ENCODE results near the gene CD84.
"Not testable (repeated sequence)": the region's sequence is repeated elsewhere in the genome, so short reads cannot be mapped to it uniquely, and the experiment has no call there.

The CD84 gene, protein sequence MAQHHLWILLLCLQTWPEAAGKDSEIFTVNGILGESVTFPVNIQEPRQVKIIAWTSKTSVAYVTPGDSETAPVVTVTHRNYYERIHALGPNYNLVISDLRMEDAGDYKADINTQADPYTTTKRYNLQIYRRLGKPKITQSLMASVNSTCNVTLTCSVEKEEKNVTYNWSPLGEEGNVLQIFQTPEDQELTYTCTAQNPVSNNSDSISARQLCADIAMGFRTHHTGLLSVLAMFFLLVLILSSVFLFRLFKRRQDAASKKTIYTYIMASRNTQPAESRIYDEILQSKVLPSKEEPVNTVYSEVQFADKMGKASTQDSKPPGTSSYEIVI

DNA sequence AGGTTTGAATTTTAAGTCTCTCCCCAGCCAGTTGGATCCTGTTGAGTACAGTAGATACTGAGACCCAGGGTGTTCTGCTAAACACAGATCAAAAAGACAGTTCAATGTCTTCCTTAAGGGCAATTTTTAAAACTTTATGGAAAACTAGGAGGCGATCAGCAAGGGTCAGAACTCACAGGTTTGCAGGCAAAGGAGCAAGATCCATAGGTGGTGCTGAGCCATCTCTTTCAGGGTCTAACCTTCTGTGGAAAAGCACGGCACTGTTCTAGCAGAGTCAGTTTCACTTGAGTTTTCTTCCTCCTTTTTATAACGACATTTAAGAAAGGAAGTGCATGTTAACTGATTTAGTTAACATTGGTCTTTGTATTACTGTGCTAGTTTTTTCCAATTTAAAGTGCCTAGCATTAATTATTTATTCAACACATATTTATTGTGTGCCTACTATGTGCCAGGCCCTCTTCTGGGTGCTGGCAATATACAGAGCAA is at the start of gene CD84:
Gene CD84, minus strand, starts transcription at position 281 of the 486 bp plus-strand sequence. Its CDS starts 59 bp downstream, at position 222.
- no peak for DNase-seq

- DNase-seq: no peak
Observed at GRCh38 chr1:160628799-160629263, 49.5 kb upstream of the CD84 start.

GRCh38 chr1:160627677-160628289 is 48.5 kb upstream of the CD84 start:
- DNase-seq: not testable (repeated sequence)

DNA sequence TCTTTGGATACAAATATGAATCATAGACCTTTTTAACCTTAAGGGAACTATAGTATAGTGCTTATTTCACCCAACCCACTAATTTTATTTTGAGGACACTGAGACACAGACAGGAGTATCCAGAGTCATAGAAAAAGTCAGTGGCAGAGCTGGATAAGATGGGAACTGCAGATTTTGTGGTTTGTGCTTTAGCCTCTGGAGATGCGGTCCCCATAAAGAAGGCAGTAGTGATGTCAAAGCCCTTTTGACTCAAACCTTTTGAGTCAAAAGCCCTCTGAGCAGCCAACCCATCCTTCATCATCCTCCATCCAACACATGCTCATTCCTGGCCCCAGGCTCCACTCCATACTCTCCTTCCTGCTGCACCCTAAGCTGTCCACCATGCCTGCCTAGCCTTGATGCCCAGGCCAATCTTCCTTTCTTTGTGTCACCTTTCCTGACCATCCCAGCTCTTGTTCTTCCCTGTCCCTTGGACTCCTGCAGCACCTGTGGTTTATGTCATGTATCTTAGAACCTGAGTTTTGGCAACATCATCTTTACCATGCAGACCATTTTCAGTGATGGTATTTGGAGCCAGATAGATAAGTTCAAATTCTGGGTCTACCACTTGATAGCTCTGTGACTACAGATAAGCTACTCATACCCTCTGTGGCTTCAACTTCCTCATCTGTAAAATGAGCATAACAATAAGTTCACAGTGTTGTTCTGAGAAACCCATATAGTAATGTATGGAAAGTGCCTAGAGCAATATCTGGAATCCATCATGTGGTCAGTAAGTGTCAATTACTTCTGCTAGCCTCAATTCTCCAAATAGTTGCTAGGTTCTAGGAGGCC is 47.4 kb upstream of the CD84 start:
- no peak for DNase-seq

DNA sequence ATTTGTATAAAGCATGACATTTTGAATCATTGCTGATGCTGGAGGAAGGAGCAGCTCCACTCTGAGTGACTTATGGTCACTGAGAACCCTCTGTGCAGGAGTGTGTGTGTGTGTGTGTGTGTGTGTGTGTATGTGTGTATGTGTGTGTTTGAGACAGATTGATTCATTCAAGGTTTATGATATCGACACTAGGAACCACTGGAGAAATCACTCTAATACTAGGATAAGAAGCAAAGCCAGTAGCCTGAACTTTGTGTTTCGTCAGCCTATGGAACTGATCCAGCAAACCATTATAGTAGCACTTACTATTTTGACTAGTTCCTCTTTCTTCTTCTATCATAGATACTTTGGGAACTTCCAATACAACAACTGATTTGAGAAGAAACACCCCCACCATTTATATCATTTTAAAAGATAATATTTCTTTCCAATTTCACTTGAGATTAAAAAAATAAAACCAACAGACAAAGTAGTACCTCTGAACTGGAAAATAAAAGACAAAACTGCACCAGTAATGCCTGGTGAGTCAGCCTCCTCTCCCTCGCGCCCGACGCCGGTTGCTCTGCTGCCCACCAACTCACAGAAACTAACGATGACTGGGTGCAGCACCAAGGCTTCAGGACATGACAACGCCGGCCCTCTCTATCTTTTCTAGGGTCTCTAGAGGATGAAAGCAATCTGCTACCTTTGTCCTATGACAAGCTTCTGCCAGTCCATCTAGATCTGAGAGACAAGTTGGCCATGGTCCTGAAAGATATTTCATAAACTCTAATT is 46.6 kb upstream of the CD84 start:
- no peak for DNase-seq

DNA sequence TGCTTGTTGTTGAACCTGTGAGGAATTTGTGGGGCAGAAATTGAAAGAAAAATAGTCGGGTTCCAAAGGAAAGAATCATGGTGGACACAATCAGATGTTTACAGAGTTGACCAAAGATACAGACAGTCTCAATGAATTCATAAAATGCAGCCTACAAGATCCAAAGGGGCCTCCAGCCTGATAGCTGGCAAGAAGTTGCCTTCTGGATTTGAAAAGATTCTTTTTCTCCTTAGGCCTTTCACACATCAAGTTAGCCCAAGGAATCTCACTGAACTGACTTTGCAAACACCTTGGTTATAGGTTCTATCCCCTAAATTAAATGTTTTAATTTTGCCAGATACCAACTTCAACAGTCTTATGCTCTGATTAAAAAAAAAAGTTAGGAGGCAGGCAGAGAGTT is 46.0 kb upstream of the CD84 start:
- DNase-seq: no peak

- DNase-seq: no peak
Observed at GRCh38 chr1:160624464-160624863, 45.2 kb upstream of the CD84 start.

- DNase-seq: no peak
Observed at GRCh38 chr1:160623862-160624261, 44.6 kb upstream of the CD84 start.

DNA sequence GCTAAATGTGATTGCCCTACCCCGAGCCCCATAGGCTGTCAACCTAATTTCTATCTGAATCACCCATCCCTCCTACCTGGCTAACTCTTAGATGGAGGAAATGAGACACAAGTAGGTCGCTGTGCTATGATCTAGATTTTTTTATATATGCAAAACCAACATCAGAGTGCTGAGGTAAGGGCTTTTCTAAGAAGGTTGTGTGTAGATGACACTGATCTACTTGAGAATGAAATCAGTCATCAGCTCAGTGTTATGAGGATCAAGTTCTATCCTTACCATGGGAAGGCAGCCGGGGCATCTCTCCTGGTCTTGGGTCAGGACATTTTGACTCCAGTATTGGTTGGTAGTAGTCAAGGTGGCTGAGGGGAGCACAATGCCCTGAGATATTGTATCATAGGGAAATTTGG is 43.9 kb upstream of the CD84 start:
- DNase-seq: no peak

- no peak for DNase-seq
Observed at GRCh38 chr1:160622501-160623226, 43.4 kb upstream of the CD84 start.

DNA sequence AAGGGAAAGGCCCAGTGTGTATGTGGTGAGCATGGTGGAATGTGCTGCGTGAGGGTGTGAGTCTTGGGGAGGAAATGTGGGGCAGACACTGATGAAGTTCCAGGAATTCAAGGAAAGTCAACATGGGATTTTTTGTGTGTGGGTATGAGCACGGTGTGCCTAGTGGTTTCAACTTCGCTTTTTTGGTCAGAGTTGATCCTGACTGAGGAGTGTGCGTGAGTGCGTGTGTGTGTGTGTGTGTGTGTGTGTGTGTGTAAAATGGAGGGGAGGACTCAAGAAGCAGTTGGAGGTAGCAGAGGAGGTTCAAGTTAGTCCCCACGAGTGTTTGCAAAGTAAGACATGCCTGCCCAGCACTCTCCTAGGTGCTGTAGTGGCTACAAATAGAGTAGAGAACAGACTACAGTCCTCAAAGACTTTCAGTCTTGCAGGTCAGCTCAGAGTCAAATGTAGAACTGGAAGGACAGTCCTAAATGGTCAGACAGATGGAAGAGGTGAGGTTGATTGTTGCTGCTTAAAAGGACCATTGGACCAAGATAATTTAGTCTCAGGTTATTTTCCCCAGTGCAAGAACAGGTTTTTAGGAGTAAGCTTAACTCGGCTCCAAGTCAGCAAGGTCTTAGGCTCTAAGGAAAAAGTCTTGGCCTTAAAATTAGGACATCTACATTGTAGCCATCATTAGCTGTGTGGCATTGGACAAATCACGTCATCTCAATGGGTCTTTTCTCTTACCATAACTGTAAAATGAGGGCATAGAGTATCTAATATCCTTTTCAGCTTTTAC is 42.5 kb upstream of the CD84 start:
- DNase-seq: no peak

DNA sequence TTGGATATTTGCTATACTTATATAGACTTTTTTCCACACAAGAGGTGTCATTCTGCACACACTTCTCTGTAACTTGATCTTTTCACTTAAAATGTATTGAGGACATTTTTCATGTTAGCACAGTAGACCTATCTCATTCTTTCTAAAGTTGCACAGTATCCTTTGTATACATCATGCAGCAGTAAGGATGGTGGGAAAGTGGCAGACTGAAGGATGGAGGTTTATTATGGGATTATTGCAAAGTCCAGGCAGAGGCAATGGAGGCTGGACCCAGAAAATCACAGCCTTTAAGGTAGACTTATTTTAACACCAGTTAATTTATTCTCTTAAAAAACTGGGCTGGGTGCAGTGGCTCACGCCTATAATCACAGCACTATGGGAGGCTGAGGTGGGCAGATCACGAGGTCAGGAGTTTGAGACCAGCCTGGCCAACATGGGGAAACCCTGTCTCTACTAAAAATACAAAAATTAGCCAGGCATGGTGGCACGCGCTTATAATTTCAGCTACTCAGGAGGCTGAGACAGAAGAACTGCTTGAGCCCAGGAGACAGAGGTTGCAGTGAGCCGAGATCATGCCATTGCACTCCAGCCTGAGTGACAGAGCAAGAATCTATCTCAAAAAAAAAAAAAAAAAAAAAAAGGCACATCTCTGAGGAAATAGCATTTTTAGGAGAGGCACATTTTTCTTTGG is 41.8 kb upstream of the CD84 start:
- DNase-seq: no peak

- DNase-seq: no peak
Observed at GRCh38 chr1:160619742-160620277, 40.5 kb upstream of the CD84 start.

DNA sequence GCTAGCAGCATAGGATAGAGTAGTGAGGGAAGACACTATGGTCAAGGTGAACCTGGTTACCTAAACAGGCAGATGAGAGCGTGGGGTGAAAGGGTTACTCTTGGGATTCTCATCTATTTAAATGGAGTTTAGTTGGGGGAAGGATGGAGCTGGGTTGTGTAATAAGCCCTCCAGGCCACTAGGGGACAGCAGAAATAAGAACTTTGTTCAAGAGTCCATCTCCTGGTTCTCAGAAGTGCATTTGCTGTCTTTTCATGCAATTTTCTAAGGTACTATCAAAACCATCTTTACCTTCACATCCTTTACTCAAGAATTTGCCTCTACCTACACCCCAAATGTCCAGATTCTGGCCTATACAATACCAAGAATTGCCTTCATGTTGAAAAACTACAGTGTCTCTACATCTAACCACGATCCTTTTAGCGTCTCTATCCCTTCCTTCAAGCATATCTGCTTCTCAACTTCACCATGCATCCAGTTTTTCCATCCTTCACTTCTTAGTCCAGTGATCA is 39.5 kb upstream of the CD84 start:
- no peak for DNase-seq

GRCh38 chr1:160618327-160618726 is 39.0 kb upstream of the CD84 start:
- DNase-seq: no peak

DNA sequence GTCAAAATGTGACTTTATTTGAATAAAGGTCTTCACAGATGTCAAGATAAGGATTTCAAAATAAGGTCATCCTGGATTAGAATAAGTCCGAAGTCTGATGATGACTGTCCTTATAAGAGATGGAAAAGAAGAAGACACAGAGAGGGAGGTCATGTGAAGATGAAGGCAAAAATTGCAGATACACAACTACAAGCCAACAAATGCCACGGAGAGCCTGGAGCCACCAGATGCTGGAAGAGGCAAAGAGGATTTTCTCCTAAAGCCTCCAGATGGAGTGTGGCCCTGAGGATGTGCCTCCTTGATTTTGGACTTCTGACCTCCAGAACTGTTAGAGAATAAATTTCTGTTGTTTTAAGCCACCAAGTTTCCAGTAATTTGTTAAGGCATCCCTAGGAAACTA is 36.4 kb upstream of the CD84 start:
- no peak for DNase-seq

DNA sequence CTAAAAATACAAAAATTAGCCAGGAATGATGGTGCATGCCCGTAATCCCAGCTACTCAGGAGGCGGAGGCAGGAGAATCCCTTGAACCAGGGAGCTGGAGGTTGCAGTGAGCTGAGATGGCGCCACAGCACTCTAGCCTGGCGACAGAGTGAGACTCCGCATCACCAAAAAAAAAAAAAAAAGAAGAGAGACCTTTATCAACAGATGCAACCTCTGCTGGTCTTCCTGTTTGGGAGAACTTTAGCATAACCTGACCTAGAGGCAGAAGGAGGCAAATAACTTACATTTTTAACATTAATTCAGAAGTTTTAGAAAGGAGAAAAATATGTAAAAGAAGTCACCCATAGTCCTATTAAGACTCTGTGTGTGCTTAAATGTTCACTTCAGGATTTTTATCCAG is 35.1 kb upstream of the CD84 start:
- DNase-seq: no peak

DNA sequence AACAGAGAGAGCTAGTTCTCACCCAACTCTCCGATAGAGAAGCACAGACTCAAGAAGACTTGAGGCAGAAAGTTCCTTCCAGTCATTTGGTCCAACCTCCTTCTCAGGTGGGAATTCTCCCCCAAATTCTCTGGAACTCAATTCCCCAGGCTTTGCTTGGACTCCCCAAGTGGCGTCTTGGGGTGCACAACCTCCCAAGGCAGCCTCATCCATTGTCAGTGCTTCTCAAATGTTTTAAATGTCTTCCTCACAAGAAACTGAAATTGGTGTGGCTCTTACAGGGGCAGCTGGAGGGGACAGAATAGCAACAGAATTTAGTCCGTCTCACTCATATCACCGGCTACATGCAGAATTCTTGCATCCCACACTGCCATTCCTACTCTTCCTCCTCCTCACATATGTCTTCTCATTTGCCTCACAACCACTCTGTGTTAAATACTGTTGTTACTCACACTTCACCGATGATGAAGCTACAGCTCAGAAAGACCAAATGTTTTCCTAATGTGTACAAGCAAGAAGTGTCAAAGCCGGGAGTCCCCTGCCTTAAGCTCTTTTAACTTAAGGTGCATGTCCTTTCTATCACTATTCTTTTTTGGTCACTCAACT is 33.4 kb upstream of the CD84 start:
- DNase-seq: no peak

DNA sequence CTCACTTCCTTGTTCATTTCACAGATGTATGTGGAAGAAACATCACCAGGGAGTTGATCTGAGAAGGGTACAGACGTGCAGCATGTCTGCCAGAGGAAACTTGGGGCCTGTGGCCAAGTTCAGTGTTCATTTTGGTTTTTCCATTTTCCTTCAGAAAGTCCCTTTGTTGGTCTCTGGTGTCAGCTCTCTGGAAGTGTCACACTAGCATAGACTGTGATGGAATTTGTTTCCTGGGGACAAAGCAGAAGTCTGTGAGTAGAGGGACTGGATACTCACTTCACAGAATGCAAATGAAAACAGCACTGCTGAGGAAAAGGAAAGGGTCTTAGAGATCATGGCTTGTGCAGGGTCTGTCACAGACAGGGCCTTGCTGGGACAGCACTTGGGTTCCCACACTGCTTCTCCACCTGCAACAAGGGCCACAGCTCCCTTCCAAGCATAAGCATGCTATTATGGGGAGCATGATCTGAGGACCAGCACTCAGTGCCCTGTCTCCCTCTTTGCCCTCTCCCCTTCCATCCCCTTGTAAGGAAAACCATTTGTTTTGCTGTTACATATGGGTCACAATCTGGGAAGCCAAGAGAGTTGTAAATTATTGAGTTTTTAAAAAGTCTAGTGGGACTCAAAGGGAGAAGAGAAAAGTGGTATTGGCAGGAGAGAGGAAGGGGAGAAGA is 31.4 kb upstream of the CD84 start:
- DNase-seq: no peak

Data from eye (tissue), 1 donor.